Renal cortical epithelial cell (primary cell): ENCODE results near the gene SRC. TPM values are rescaled to one million over a fixed set of nuclear protein-coding genes. Genes with fewer than 3 reads are reported as not detected.

Source experiments
- DNase-seq: peaks from one replicate; pipeline ENCODE4 v3.0.0-alpha.2; 2011; ENCODE audit warnings: low read depth
- total RNA-seq: library from RNA; depleted of rRNA; stranded (reverse); fragments of >200 nt; gene quantifications from 2 replicates; pipeline ENCODE4 v1.2.3, GENCODE V29; 2014

Gene SRC
- total RNA-seq, 1 donor from 2014 or later = 58.6 TPM

DNA sequence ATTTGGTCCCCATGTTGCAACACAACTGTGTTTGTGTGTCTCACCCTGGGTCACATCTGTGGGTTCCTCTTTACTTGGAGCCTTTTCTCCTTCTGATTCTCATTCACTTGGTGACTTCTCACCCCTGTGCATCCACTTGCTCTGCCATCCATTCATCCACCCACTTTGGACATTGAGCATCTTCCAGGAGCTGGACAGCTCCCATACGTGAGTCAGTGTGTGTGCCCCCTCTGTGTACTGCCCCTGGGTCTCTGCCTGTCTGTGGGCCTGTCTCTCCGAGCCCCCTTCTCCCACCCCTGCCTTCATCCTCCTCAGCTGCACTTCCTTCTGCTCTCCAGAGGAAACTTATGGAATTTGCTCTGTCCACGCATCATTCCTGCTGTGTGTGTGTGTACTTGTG, 107.3 kb downstream of the SRC start:
- DNase-seq = no peak

DNA sequence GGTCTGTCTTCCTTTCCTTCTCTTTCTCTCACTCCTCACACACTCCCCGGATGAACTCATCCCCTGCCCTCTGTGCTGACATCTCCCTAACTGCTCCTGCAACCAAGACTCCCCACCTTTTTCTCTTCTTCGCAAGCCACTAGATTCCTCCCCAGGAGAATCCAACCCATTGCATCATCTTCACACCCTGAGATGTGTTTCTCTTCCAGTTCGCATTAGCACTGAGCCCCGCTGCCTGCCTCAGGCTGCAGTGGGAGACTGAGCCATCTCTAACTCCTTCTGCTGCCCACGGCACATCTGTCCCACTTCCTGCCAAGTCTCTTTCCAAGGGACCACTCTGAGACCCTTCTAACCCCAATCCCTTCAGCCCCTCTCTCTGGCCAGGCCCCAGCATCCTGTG, 107.9 kb downstream of the SRC start:
- DNase-seq = no peak

DNA sequence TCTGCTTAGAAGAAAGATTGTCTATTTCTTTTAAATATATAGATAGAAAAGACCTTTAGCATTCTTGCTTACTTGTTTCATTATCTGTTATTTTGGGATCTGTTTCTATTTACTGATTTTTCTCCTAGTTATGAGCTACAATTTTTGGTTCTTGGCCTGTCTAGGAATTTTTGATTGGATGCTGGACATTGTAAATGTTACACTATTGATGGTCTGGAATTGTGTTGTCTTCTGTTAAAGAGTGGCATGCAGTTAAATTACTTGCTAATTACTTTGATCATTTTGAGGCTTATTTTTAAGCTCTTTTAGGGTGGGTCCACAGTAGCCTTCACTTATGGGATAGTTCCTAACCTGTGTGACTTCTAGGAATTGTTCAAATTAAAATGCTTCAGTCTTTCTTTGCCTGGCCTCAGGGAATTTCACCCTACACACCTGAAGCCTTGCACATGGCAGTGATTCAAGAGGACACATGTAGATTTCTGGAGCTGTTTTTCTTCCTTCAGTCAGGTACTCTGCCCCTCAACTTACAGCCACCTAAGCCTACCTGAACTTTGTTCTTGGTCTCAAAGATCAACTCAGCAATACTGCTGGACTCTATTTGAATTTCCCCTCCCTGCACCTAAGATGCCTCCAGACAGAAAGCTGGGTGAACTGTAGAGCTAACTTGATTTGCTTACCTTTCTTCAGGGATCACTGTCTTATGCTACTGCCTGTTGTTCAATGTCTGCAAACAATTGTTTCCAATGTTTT, 108.9 kb downstream of the SRC start:
- no peak for DNase-seq

Other genes with a start within 250 kb of the SRC start
- 180 and 272 TPM in 2 replicates for gene RPN2, start 166.8 kb upstream of the SRC start, total RNA-seq
- 1.1 and 1.2 TPM in 2 replicates for gene MROH8, start 166.6 kb upstream of the SRC start, total RNA-seq
- gene GHRH, start 84.3 kb upstream of the SRC start, total RNA-seq = not detected in 2 replicates
- gene MANBAL, start 56.5 kb upstream of the SRC start, total RNA-seq = 18.6 and 33.1 TPM in 2 replicates
- gene NNAT, start 175.1 kb downstream of the SRC start, total RNA-seq = 0.35 and 1.4 TPM in 2 replicates
- gene BLCAP, start 181.7 kb downstream of the SRC start, total RNA-seq = 22.7 and 43.4 TPM in 2 replicates